Superior temporal gyrus (tissue), 1 donor: Measurements from ENCODE around the gene CNOT1.

Source experiments
- DNase-seq: peaks from one replicate; pipeline ENCODE4 v3.0.0-alpha.2; 2016; ENCODE audit errors: extremely low spot score

CNOT1 gene

GRCh38 chr16:58516768-58517107 lies 112.9 kb downstream of the CNOT1 start:
- no peak for DNase-seq

- DNase-seq = no peak
These were observed 113.5 kb downstream of the CNOT1 start for GRCh38 chr16:58515871-58516767.

GRCh38 chr16:58515125-58515870 lies 114.3 kb downstream of the CNOT1 start, which contains the start of gene SETD6:
TSS of gene SETD6 (plus strand) at chr16:58515517. CDS start at chr16:58515538, 21 bp downstream.
- peak; percentile 89 for DNase-seq

- DNase-seq = no peak
These were observed 115.8 kb downstream of the CNOT1 start for GRCh38 chr16:58513874-58514273.

- peak; percentile 78 for DNase-seq
These were observed 117.5 kb downstream of the CNOT1 start for GRCh38 chr16:58511933-58512815.

- DNase-seq = no peak
These were observed 118.6 kb downstream of the CNOT1 start for GRCh38 chr16:58510776-58511628.

GRCh38 chr16:58510097-58510775 lies 119.4 kb downstream of the CNOT1 start:
- no peak for DNase-seq

GRCh38 chr16:58509256-58510096 lies 120.2 kb downstream of the CNOT1 start:
- DNase-seq = no peak

GRCh38 chr16:58508671-58509251 lies 120.9 kb downstream of the CNOT1 start:
- no peak for DNase-seq

- DNase-seq = no peak
These were observed 121.5 kb downstream of the CNOT1 start for GRCh38 chr16:58507963-58508670.

- DNase-seq = no peak
These were observed 122.2 kb downstream of the CNOT1 start for GRCh38 chr16:58507195-58507962.

- DNase-seq = no peak
These were observed 123.1 kb downstream of the CNOT1 start for GRCh38 chr16:58506241-58507194.

GRCh38 chr16:58503863-58504688 lies 125.5 kb downstream of the CNOT1 start:
- no peak for DNase-seq

- DNase-seq = no peak
These were observed 126.3 kb downstream of the CNOT1 start for GRCh38 chr16:58503166-58503862.
